Stimulated activated CD4-positive, alpha-beta T cell treated with anti-CD3 and anti-CD28 coated beads, Interleukin-2, amount 100 ng/mL, for 48 hours (primary cell): ENCODE data around the gene HOXB1.
A peak's percentile ranks its signal among the peaks of the same experiment; 100 is the strongest.
"Not testable (repeated sequence)": the region's sequence is repeated elsewhere in the genome, so short reads cannot be mapped to it uniquely, and the experiment has no call there.

Experiments
- DNase-seq, 2 donors: peaks; one replicate each; pipeline ENCODE4 v3.0.0-alpha.2; 2020

The HOXB1 gene

GRCh38 chr17:48513666-48514455 is 16.9 kb downstream of the HOXB1 start:
- no peak for DNase-seq

DNA sequence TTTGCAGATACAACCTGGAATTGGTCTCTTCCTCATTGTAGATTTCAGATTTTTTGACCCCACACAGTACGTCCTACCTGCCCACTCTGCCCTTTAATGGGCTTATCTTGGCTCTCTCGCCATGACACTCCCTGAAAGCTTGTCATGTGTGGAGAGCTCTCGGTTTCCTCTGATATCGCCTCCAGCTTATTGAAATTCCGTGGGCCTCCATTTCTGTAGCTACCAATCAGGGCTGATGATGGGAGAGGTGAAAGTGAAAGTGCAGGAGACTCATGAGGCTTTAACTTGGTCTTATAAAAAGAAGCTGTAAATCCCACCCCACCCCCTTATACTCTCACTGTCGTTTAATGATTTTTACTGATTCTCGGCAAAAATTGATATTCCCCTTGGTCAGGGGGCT is 17.7 kb downstream of the HOXB1 start:
- DNase-seq = no peak

GRCh38 chr17:48510761-48511604 is 19.8 kb downstream of the HOXB1 start:
- peak; percentile 7 to 12 for DNase-seq

DNA sequence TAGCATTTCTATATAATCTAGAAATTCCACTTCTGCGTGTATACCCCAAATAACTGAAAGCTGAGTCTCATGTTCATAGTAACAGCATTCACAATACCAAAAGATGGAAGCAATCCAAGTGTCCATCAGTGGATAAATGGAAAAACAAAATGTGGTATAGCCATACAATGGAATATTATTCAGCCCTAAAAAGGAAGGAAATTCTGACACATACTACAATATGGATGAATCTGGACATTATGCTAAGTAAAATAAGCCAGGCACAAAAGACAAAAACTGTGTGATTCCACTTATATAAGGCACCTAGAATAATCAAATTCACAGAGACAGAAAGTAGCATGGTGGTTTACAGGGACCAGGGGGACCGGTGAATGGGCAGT is 20.4 kb downstream of the HOXB1 start:
- DNase-seq = no peak

DNA sequence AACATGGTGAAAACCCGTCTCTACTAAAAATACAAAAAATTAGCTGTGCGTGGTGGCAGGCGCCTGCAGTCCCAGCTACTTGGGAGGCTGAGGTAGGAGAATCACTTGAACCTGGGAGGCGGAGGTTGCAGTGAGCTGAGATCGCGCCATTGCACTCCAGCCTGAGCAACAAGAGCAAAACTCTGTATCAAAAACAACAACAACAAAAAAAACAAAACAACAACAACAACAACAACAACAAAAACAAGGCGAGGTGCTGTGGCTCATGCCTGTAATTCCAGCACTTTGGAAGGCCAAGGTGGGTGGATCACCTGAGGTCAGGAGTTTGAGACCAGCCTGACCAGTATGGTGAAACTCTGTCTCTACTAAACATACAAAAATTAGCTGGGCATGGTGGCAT is 21.1 kb downstream of the HOXB1 start:
- not testable (repeated sequence) for DNase-seq

DNA sequence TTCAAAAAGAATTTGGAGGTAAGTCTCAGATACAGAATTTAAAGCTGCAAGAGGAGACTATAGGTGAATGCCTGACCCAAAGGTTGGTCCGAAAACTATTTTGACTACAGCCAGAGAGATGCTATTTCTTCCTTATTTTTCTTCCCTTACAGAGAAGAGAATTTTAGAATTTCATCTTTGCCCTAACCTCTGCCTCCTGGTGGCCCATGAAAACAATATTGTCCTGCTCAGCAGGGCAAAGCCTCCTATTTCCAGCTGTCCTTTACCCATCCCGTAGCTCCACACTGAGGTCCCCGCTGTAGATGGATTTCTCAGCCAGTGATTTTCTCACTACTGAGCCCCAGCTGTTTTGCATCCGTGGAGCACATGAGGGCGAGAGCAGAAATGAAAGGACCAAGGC is 24.6 kb downstream of the HOXB1 start:
- DNase-seq = no peak

DNA sequence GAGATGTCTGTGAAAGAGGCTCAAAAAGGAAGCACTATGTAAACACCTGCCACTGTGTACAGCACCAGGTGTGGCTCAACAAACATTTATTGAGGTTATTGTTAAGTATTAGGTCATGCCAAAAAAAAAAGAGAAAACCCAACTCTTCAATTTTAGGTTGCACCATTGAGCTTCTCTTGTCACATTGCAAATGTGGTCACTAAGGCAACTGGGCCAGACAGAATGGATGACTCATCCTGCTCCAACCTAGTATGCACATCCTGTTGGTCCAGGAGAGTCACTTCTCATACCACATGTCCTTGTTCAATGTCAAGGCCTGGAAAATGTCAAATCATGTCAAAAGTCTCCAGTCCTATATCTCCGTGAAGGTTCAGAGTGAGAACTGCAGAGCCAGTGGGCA is 25.0 kb downstream of the HOXB1 start:
- DNase-seq = no peak

DNA sequence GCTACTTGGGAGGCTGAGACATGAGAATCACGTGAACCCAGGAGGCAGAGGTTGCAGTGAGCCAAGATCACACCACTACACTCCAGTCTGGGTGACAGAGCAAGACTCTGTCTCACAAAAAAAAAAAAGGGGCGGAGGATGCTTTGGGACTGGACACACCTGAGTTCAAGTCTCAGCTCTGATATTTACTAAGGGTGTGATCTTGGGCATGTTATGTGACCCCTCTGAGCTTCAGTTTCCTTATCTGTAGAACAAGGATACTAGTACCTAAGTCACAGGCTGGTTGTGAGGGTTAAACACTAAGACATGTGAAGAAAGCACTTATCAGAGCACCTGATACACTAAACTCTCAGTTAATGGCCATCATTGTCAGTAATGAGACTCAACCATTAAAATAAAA is 25.9 kb downstream of the HOXB1 start:
- no peak for DNase-seq

- DNase-seq = no peak
Measured at GRCh38 chr17:48503747-48504146, 27.1 kb downstream of the HOXB1 start.

DNA sequence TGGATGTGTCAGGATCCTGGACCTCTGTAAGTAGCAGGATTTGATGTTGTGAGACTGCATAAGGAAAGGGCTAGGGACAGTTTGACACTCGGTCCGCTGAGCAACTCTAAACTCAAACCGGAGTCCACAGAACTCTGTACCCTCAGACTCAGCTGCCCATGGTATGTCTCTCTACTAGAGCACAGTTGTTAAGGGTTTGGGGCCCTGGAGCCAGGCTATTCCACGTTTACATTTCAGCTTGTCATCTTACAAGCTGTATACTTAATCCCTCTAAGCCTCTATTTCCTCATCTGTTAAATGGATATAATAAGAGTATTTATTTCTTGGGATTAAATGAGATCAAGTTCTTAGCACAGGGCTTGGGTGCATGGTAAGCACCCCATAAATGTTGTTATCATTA is 27.9 kb downstream of the HOXB1 start:
- no peak for DNase-seq

GRCh38 chr17:48502312-48502711 is 28.5 kb downstream of the HOXB1 start:
- DNase-seq = no peak

- DNase-seq = no peak
Measured at GRCh38 chr17:48500435-48501426, 30.1 kb downstream of the HOXB1 start.

GRCh38 chr17:48499735-48500434 is 30.9 kb downstream of the HOXB1 start:
- DNase-seq = no peak

DNA sequence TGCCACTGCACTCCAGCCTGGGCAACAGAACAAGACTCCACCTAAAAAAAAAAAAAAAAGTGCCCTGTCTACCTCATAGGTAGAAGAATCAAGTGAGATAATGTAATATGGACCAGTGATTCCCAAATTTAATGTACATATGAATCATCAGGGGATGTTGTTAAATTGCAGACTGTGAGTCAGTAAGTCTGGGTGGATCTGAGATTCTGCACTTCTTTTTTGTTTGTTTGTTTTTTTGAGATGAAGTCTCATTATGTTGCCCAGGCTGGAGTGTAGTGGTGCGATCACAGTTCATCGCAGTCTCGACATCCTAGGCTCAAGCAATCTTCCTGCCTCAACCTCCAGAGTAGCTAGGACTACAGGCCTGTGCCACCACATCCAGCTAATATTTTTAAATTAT is 31.6 kb downstream of the HOXB1 start:
- DNase-seq = no peak

DNA sequence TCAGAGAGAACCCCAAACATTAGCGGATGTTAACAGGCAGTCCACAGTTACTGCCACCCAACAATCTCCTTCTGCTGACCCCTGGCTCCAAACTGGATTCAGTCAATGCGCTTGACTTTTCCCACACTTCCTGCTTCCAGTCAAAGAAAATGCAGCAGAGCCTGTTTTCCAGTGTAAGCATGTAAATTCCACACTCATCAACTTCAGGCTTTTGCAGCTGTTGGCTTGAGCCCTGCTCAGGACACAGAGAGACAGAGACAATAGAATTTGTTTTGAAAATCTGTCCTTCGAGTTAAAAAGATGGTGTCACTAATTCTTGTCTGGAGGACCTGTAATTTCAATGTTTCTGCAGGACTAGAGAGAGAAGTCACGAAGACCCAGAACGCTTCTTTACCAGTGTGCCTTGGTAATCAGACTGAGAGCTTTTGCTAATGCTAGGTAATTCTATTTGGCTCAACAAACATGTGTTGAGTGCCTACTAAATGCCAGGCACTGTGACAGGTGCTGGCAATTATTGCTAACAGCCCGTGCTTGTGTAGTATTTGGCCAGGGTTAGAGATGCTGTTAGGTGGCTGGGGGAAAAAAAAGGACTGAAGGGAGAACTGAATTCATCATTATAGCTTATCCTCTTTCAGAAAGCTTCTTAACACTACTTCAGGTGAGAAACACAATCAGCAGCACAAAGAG is 32.5 kb downstream of the HOXB1 start:
- DNase-seq = no peak

DNA sequence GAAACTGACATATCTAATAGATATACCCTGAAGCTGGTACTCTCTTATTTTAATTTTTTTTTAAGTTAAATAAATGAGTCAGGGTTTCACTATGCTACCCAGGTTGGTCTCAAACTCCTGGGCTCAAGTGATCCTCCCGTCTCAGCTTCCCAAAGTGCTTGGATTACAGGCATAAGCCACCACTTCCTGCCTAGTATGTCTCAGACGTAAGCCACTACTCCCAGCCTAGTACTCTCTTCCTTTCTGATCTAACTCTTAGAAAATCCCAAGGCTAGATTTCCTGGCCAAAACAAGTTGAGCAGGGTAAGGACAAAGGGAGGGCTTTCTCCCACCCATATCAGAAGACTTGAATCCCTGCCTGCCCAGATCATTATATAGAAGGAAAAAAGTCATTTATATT is 33.7 kb downstream of the HOXB1 start:
- DNase-seq = no peak

GRCh38 chr17:48494335-48494734 is 36.5 kb downstream of the HOXB1 start:
- no peak for DNase-seq

DNA sequence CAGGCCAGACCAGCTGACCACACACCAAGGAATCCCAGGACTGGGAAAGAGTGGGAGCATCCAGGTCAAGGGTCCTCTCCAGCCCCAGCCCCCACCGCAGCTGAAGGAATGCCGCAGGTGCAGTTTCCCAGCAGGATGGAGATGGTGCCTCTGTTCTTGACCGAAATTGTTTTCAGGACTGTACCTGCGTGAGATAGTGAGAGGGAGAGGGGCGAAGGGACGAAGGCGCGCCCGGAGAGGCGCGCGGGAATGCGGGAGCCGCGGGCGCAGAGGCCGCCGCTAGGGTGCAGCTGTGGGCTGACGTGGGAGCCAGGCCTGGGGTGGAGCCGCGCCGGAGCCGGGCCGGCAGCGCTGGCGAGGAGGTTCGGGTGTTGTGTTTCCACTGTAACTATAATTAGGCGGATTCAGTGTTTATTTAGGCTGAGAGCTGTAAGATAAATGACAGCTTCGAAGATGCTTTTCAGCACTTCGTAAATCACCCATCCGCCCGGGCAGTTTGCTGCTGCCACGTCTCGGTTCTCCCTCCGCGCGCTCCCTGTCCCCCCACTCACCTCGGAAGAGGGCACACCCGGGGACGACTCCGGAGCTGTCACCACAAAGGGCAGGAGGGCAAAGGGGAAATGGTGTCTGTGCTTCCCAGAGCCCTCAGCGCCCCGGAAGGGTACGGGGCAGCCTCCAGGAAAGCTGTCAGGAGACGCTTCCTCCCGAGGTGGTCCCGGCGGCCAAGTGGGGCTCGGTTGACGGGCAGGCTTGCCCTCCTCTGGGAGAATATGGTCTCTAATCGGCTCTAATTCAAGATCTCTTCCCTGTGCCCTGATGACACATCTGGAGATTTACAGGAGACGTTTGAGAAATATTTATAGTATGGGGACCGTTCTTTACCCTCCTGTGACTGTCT is 38.2 kb downstream of the HOXB1 start:
- peak; percentile 60 to 69 for DNase-seq

GRCh38 chr17:48491527-48492273 is 39.1 kb downstream of the HOXB1 start:
- no peak for DNase-seq

DNA sequence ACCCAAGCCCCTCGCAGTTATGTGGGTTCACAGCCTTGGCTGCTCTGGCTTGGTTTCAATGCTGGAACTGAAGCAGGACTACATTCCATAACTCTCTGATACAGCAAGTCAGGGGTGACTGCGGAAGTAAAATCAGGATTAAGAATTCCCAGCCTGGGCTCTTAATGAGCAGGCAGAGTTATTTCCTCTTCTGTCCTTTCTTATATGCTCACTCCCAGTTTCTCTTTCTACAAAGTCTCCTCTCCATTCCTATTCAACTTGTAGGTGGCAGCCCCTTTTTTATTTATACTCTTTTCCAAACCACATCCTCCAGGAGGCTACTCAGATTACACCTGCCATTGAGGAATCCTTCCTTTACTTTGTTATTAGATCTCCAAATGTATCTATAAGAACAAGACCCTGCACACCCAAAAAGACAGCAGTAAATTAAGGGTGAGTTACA is 40.3 kb downstream of the HOXB1 start:
- DNase-seq = no peak
